GM20000 (cell line): ENCODE data around the gene EPHA10.

Experiments
- DNase-seq: peaks from one replicate; pipeline ENCODE4 v3.0.0; 2012; ENCODE audit warnings: low spot score
- CTCF ChIP-seq: IDR thresholded peaks from 2 replicates; pipeline ENCODE4 v1.5.1; 2012; ENCODE audit warnings: mild to moderate bottlenecking, control low read depth; ENCODE audit errors: extremely low read depth, missing control alignments

Gene EPHA10

GRCh38 chr1:37807555-37808368, 42.8 kb upstream of the EPHA10 start, which contains the start of the genes C1orf122 and YRDC:
TSS of gene C1orf122 (plus strand) at chr1:37807790. CDS start at chr1:37808405, 615 bp downstream.
TSS of gene YRDC (minus strand) at chr1:37808208. CDS start at chr1:37808180, 28 bp downstream.
- DNase-seq, result peak; percentile 100
- TF ChIP-seq CTCF, result no peak

GRCh38 chr1:37807220-37807554, 42.3 kb upstream of the EPHA10 start:
- no peak for TF ChIP-seq CTCF
- DNase-seq, result no peak

GRCh38 chr1:37802439-37802838, 37.5 kb upstream of the EPHA10 start:
- no peak for DNase-seq
- TF ChIP-seq CTCF, result no peak

DNA sequence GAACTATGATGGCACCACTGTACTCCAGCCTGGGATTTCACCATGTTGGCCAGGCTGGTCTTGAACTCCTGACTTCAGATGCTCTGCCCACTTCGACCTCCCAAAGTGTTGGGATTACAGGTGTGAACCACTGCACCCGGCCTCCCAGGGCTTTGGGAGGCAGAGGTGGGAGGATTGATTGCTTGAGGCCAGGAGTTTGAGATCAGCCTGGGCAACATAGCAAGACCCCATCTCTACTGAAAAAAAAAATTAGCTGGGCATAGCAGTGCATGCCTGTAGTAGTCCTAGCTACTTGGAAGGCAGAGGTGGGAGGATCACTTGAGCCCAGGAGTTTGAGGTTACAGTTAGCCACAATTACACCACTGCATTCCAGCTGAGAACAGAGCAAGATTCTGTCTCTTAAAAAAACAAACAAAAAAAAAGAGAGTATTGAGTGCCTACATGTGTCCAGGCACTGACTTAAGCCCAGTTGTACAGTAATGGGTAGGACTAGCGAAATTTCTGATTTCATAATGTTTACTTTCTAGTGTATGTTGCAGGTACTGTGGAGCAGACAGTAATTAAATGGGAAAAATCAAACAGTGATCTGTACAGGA, 32.9 kb upstream of the EPHA10 start:
- TF ChIP-seq CTCF, result no peak
- no peak for DNase-seq

- no peak for TF ChIP-seq CTCF
These were observed 30.6 kb upstream of the EPHA10 start for GRCh38 chr1:37795340-37796125.

GRCh38 chr1:37794372-37795339, 29.7 kb upstream of the EPHA10 start:
- DNase-seq, result peak; percentile 40
- TF ChIP-seq CTCF, result no peak

More at GRCh38 chr1:37795340-37796125, 30.6 kb upstream of the EPHA10 start:
- peak; percentile 76 for DNase-seq
